HEK293 (cell line): ENCODE results near the gene CMBL.

Experiments
- CTCF ChIA-PET: fragments of 350-600 bp; formaldehyde crosslinking; extraction: SDS; loops from one replicate; lab custom pipeline; 2021; ENCODE audit warnings: antibody characterized with exemption; lab: Yijun Ruan, JAX
- POLR2A ChIA-PET: fragments of 300-600 bp; formaldehyde crosslinking; extraction: SDS; loops from one replicate; lab custom pipeline; 2020; ENCODE audit warnings: antibody characterized with exemption, inconsistent platforms; lab: Yijun Ruan, JAX
- H3K27ac ChIP-seq: fragments of 200-500 bp; sonication (Bioruptor generic); 2 replicates; pipeline ENCODE4 v1.5.1; 2014; ENCODE audit warnings: low read depth, low read length, control low read depth, inconsistent platforms; ENCODE audit errors: extremely low read depth
- H3K36me3 ChIP-seq, 2 experiments: fragments of 200-500 bp in 1 of 2; sonication (Bioruptor generic) in 1 of 2; 1 replicate in 1 of 2; 2 replicates in 1 of 2; pipeline ENCODE4 v1.5.1; 2014 to 2017; ENCODE audit warnings: inconsistent platforms in 2 of 2, low read length in 2 of 2; ENCODE audit not compliant: control insufficient read depth in 2 of 2, insufficient read depth in 1 of 2
- H3K4me1 ChIP-seq: fragments of 200-500 bp; sonication (Bioruptor generic); 2 replicates; pipeline ENCODE4 v1.5.1; 2014; ENCODE audit warnings: mild to moderate bottlenecking, low read length, inconsistent platforms; ENCODE audit not compliant: control insufficient read depth, insufficient read depth
- H3K4me3 ChIP-seq: 2 replicates; pipeline ENCODE4 v1.5.1; 2011; ENCODE audit warnings: low read depth, mild to moderate bottlenecking, control low read depth, low read length, moderate library complexity
- H3K9me3 ChIP-seq: fragments of 200-500 bp; sonication (Bioruptor generic); 2 replicates; pipeline ENCODE4 v1.5.1; 2014; ENCODE audit warnings: low read depth, low read length, inconsistent platforms; ENCODE audit not compliant: control insufficient read depth, insufficient read depth
- BCL11A ChIP-seq: fragments of 450-650 bp; formaldehyde crosslinking; IDR thresholded peaks from 2 replicates; pipeline ENCODE4 v1.5.1; 2016; ENCODE audit warnings: low read depth, missing biosample characterization, missing genetic modification characterization
- HOXC10 ChIP-seq: sonication (generic); formaldehyde crosslinking; IDR thresholded peaks from 2 replicates; pipeline ENCODE4 v1.8.1; 2023; ENCODE audit warnings: mild to moderate bottlenecking, missing genetic modification reagents
- KLF9 ChIP-seq: fragments of 450-650 bp; formaldehyde crosslinking; IDR thresholded peaks from 2 replicates; pipeline ENCODE4 v1.5.1; 2016; ENCODE audit warnings: missing biosample characterization, missing genetic modification characterization, low read depth
- PRDM1 ChIP-seq: fragments of 450-650 bp; formaldehyde crosslinking; IDR thresholded peaks from 2 replicates; pipeline ENCODE4; 2016; ENCODE audit warnings: missing biosample characterization, missing genetic modification characterization
- WT1 ChIP-seq: fragments of 450-650 bp; formaldehyde crosslinking; IDR thresholded peaks from 2 replicates; pipeline ENCODE4 v1.5.1; 2016; ENCODE audit warnings: missing biosample characterization, missing genetic modification characterization
- ZBTB21 ChIP-seq: fragments of 450-650 bp; formaldehyde crosslinking; IDR thresholded peaks from 2 replicates; pipeline ENCODE4 v1.5.1; 2017; ENCODE audit warnings: missing biosample characterization, missing genetic modification characterization
- ZFP3 ChIP-seq: fragments of 450-650 bp; formaldehyde crosslinking; IDR thresholded peaks from 2 replicates; pipeline ENCODE4 v1.5.1; 2016; ENCODE audit warnings: low read depth, missing biosample characterization, missing genetic modification characterization
- ZNF138 ChIP-seq: fragments of 450-650 bp; formaldehyde crosslinking; IDR thresholded peaks from 2 replicates; pipeline ENCODE4 v1.5.1; 2016; ENCODE audit warnings: missing biosample characterization, missing genetic modification characterization, borderline replicate concordance
- ZNF221 ChIP-seq: fragments of 450-650 bp; formaldehyde crosslinking; IDR thresholded peaks from 2 replicates; pipeline ENCODE4 v1.5.1; 2017; ENCODE audit warnings: missing biosample characterization, missing genetic modification characterization, borderline replicate concordance
- ZNF48 ChIP-seq: fragments of 450-650 bp; formaldehyde crosslinking; IDR thresholded peaks from 2 replicates; pipeline ENCODE4 v1.5.1; 2016; ENCODE audit warnings: missing biosample characterization, missing genetic modification characterization
- ZNF513 ChIP-seq: fragments of 450-650 bp; IDR thresholded peaks from 2 replicates; pipeline ENCODE4 v1.5.1; 2018; ENCODE audit warnings: missing biosample characterization, missing genetic modification characterization
- ZNF76 ChIP-seq: fragments of 450-650 bp; formaldehyde crosslinking; IDR thresholded peaks from 2 replicates; pipeline ENCODE4; 2016; ENCODE audit warnings: low read depth, missing biosample characterization, missing genetic modification characterization, borderline replicate concordance
- ZNF768 ChIP-seq: fragments of 450-650 bp; formaldehyde crosslinking; IDR thresholded peaks from 2 replicates; pipeline ENCODE4 v1.5.1; 2018; ENCODE audit warnings: missing biosample characterization, mild to moderate bottlenecking, missing genetic modification characterization
- ZNF776 ChIP-seq: fragments of 450-650 bp; formaldehyde crosslinking; IDR thresholded peaks from 2 replicates; pipeline ENCODE4 v1.5.0; 2017; ENCODE audit warnings: missing biosample characterization, missing genetic modification characterization, borderline replicate concordance
- ZNF837 ChIP-seq: fragments of 450-650 bp; formaldehyde crosslinking; IDR thresholded peaks from 2 replicates; pipeline ENCODE4 v1.5.1; 2016; ENCODE audit warnings: missing biosample characterization, missing genetic modification characterization
- TF ChIP-seq, protein P1 (sequence below): fragments of 450-650 bp; formaldehyde crosslinking; IDR thresholded peaks from 2 replicates; pipeline ENCODE4 v1.5.1; 2017; ENCODE audit warnings: missing biosample characterization, missing genetic modification characterization
- TF ChIP-seq, protein P2 (sequence below): fragments of 450-650 bp; formaldehyde crosslinking; IDR thresholded peaks from 2 replicates; pipeline ENCODE4 v1.5.1; 2016; ENCODE audit warnings: missing biosample characterization, missing genetic modification characterization, borderline replicate concordance
- TF ChIP-seq, protein P3 (sequence below): IDR thresholded peaks from 2 replicates; pipeline ENCODE4 v1.6.1; 2011; ENCODE audit warnings: mild to moderate bottlenecking, low read depth, low read length, borderline replicate concordance
- TF ChIP-seq, protein P4 (sequence below): fragments of 450-650 bp; formaldehyde crosslinking; IDR thresholded peaks from 2 replicates; pipeline ENCODE4 v1.5.1; 2016; ENCODE audit warnings: missing biosample characterization, missing genetic modification characterization, low read depth
- TF ChIP-seq, protein P5 (sequence below): fragments of 450-650 bp; formaldehyde crosslinking; IDR thresholded peaks from 2 replicates; pipeline ENCODE4 v1.5.1; 2017; ENCODE audit warnings: missing biosample characterization, missing genetic modification characterization

The CMBL gene

GRCh38 chr5:10288592-10289219 is 19.0 kb downstream of the CMBL start (continued):
- TF ChIP-seq, protein P1, sequence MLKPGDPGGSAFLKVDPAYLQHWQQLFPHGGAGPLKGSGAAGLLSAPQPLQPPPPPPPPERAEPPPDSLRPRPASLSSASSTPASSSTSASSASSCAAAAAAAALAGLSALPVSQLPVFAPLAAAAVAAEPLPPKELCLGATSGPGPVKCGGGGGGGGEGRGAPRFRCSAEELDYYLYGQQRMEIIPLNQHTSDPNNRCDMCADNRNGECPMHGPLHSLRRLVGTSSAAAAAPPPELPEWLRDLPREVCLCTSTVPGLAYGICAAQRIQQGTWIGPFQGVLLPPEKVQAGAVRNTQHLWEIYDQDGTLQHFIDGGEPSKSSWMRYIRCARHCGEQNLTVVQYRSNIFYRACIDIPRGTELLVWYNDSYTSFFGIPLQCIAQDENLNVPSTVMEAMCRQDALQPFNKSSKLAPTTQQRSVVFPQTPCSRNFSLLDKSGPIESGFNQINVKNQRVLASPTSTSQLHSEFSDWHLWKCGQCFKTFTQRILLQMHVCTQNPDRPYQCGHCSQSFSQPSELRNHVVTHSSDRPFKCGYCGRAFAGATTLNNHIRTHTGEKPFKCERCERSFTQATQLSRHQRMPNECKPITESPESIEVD (tag by site-specific recombination): peak; percentile 61; the same call in 1 of the 2 replicates
- no peak for TF ChIP-seq ZNF513 (tag by site-specific recombination)
- TF ChIP-seq ZNF76: no peak
- TF ChIP-seq ZFP3: no peak

DNA sequence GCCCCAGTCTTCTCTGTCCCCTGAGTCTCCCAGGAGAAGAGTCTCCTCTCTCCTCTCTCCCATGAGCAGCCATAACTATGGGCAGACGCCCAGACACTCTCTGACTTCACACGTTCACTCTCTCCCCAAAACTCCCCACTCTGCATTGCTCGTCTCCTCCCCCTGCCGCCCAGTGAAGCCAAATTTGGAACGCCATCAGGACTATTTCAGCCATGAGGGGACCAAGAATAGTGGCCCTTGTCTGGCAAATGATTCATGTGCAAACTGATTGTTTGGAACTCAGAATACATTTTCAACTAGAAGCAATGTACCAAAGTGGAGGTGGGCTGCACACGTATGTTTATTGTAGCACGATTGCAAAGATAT is 20.9 kb downstream of the CMBL start:
- no peak overlapping the region for H3K4me3 ChIP-seq
- CTCF ChIA-PET: interaction anchor here (0.6 to 1.7 kb wide), 4 partner anchors 9 to 99 kb away, joined by 3 to 6 read pairs (median 4); partner anchors contain the start of gene CMBL

GRCh38 chr5:10286162-10286861 is 21.4 kb downstream of the CMBL start:
- no peaks in the 10 kb centered on the region for H3K9me3 ChIP-seq
- H3K27ac ChIP-seq: no peak overlapping the region
- ChIA-PET CTCF (interaction anchor here (0.6 to 1.7 kb wide), 6 partner anchors 10 to 156 kb away, joined by 3 to 7 read pairs (median 4); partner anchors contain the start of gene CMBL), POLR2A (interaction anchor here (1.6 kb wide), 1 partner anchor 67 kb away, joined by 9 read pairs; the partner anchor contains the start of gene MARCHF6)
- H3K4me1 ChIP-seq: peaks cover 19% of the 10 kb centered on the region
- no peak overlapping the region for H3K4me3 ChIP-seq
- H3K36me3 ChIP-seq: peaks cover 4 to 7% of the 10 kb centered on the region in 2 experiments; a peak in 2 of 3 replicates
- TF ChIP-seq, protein P2, sequence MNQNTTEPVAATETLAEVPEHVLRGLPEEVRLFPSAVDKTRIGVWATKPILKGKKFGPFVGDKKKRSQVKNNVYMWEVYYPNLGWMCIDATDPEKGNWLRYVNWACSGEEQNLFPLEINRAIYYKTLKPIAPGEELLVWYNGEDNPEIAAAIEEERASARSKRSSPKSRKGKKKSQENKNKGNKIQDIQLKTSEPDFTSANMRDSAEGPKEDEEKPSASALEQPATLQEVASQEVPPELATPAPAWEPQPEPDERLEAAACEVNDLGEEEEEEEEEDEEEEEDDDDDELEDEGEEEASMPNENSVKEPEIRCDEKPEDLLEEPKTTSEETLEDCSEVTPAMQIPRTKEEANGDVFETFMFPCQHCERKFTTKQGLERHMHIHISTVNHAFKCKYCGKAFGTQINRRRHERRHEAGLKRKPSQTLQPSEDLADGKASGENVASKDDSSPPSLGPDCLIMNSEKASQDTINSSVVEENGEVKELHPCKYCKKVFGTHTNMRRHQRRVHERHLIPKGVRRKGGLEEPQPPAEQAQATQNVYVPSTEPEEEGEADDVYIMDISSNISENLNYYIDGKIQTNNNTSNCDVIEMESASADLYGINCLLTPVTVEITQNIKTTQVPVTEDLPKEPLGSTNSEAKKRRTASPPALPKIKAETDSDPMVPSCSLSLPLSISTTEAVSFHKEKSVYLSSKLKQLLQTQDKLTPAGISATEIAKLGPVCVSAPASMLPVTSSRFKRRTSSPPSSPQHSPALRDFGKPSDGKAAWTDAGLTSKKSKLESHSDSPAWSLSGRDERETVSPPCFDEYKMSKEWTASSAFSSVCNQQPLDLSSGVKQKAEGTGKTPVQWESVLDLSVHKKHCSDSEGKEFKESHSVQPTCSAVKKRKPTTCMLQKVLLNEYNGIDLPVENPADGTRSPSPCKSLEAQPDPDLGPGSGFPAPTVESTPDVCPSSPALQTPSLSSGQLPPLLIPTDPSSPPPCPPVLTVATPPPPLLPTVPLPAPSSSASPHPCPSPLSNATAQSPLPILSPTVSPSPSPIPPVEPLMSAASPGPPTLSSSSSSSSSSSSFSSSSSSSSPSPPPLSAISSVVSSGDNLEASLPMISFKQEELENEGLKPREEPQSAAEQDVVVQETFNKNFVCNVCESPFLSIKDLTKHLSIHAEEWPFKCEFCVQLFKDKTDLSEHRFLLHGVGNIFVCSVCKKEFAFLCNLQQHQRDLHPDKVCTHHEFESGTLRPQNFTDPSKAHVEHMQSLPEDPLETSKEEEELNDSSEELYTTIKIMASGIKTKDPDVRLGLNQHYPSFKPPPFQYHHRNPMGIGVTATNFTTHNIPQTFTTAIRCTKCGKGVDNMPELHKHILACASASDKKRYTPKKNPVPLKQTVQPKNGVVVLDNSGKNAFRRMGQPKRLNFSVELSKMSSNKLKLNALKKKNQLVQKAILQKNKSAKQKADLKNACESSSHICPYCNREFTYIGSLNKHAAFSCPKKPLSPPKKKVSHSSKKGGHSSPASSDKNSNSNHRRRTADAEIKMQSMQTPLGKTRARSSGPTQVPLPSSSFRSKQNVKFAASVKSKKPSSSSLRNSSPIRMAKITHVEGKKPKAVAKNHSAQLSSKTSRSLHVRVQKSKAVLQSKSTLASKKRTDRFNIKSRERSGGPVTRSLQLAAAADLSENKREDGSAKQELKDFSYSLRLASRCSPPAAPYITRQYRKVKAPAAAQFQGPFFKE (tag by site-specific recombination): no peak
- no peak for TF ChIP-seq HOXC10
- TF ChIP-seq ZBTB21 (tag by site-specific recombination): no peak
- TF ChIP-seq ZNF221 (tag by site-specific recombination): no peak

More for the DNA sequence above, 20.9 kb downstream of the CMBL start:
- H3K9me3 ChIP-seq: no peaks in the 10 kb centered on the region
- peaks cover 19% of the 10 kb centered on the region for H3K4me1 ChIP-seq
- no peak overlapping the region for H3K27ac ChIP-seq
- H3K36me3 ChIP-seq: peaks cover 4 to 7% of the 10 kb centered on the region in 2 experiments; a peak in 2 of 3 replicates
- POLR2A ChIA-PET: no interaction called here
- no peak for TF ChIP-seq ZNF48 (tag by site-specific recombination)
- TF ChIP-seq, protein P3, sequence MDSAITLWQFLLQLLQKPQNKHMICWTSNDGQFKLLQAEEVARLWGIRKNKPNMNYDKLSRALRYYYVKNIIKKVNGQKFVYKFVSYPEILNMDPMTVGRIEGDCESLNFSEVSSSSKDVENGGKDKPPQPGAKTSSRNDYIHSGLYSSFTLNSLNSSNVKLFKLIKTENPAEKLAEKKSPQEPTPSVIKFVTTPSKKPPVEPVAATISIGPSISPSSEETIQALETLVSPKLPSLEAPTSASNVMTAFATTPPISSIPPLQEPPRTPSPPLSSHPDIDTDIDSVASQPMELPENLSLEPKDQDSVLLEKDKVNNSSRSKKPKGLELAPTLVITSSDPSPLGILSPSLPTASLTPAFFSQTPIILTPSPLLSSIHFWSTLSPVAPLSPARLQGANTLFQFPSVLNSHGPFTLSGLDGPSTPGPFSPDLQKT: no peak
- TF ChIP-seq ZNF768 (tag by site-specific recombination): no peak
- no peak for TF ChIP-seq PRDM1
- TF ChIP-seq ZNF837 (tag by site-specific recombination): no peak
- no peak for TF ChIP-seq ZNF776
- no peak for TF ChIP-seq BCL11A (tag by site-specific recombination)
- TF ChIP-seq, protein P4, sequence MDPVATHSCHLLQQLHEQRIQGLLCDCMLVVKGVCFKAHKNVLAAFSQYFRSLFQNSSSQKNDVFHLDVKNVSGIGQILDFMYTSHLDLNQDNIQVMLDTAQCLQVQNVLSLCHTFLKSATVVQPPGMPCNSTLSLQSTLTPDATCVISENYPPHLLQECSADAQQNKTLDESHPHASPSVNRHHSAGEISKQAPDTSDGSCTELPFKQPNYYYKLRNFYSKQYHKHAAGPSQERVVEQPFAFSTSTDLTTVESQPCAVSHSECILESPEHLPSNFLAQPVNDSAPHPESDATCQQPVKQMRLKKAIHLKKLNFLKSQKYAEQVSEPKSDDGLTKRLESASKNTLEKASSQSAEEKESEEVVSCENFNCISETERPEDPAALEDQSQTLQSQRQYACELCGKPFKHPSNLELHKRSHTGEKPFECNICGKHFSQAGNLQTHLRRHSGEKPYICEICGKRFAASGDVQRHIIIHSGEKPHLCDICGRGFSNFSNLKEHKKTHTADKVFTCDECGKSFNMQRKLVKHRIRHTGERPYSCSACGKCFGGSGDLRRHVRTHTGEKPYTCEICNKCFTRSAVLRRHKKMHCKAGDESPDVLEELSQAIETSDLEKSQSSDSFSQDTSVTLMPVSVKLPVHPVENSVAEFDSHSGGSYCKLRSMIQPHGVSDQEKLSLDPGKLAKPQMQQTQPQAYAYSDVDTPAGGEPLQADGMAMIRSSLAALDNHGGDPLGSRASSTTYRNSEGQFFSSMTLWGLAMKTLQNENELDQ: no peak
- no peak for TF ChIP-seq ZNF138 (tag by site-specific recombination)
- no peak for TF ChIP-seq KLF9 (tag by site-specific recombination)
- TF ChIP-seq, protein P5, sequence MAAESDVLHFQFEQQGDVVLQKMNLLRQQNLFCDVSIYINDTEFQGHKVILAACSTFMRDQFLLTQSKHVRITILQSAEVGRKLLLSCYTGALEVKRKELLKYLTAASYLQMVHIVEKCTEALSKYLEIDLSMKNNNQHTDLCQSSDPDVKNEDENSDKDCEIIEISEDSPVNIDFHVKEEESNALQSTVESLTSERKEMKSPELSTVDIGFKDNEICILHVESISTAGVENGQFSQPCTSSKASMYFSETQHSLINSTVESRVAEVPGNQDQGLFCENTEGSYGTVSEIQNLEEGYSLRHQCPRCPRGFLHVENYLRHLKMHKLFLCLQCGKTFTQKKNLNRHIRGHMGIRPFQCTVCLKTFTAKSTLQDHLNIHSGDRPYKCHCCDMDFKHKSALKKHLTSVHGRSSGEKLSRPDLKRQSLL: no peak
- no peak for TF ChIP-seq WT1 (tag by site-specific recombination)
